Panc1 (cell line): Measurements from ENCODE around the gene PADI3. TPM values are rescaled to one million over a fixed set of nuclear protein-coding genes. Genes with fewer than 3 reads are reported as not detected.

ENCODE experiments used
- ATAC-seq: fragments of 200-7000 bp; cut with Tn5 transposase; 2 replicates; pipeline ENCODE4 v1.9.1; 2020; ENCODE audit warnings: mild to moderate bottlenecking, moderate library complexity
- BruUV-seq: library from RNA; stranded (reverse); fragments of 400-500 nt; replicated peaks from 2 replicates; lab custom pipeline; 2021; lab: Mats Ljungman, UMichigan
- CTCF ChIA-PET: fragments of 300-600 bp; sonication (Branson Sonifier 250); formaldehyde crosslinking; loops from one replicate; lab custom pipeline; 2022; ENCODE audit warnings: antibody characterized with exemption; lab: Charles Lee
- POLR2A ChIA-PET: fragments of 300-600 bp; sonication (Branson Sonifier 250); formaldehyde crosslinking; loops from one replicate; lab custom pipeline; 2022; ENCODE audit warnings: antibody characterized with exemption; lab: Charles Lee
- DNase-seq: peaks from one replicate; pipeline ENCODE4 v3.0.0-alpha.2; 2010; ENCODE audit warnings: low read depth, low spot score
- H3K27ac ChIP-seq: 2 replicates; pipeline ENCODE4 v1.5.1; 2011; ENCODE audit warnings: mild to moderate bottlenecking, low read length, inconsistent platforms
- H3K27me3 ChIP-seq: fragments of 200-500 bp; sonication (Bioruptor generic); 2 replicates; pipeline ENCODE4 v1.6.0; 2014; ENCODE audit warnings: low read length, inconsistent platforms; ENCODE audit not compliant: control insufficient read depth, insufficient read depth
- H3K36me3 ChIP-seq: fragments of 200-500 bp; sonication (Bioruptor generic); 2 replicates; pipeline ENCODE4 v1.5.1; 2014; ENCODE audit warnings: inconsistent platforms, mild to moderate bottlenecking, low read length, moderate library complexity; ENCODE audit not compliant: control insufficient read depth, insufficient read depth
- H3K4me1 ChIP-seq: 2 replicates; pipeline ENCODE4 v1.5.1; 2011; ENCODE audit warnings: inconsistent platforms, mild to moderate bottlenecking, low read length, moderate library complexity; ENCODE audit not compliant: control insufficient read depth, insufficient read depth
- H3K4me3 ChIP-seq, 2 experiments: 2 replicates each; pipeline ENCODE4 v1.5.1; 2011 to 2012; ENCODE audit warnings: low read depth in 2 of 2, low read length in 2 of 2, mild to moderate bottlenecking in 2 of 2, inconsistent platforms in 1 of 2, moderate library complexity in 1 of 2
- H3K9me3 ChIP-seq: fragments of 200-500 bp; sonication (Bioruptor generic); 2 replicates; pipeline ENCODE4 v1.5.1; 2014; ENCODE audit warnings: low read depth, mild to moderate bottlenecking, inconsistent platforms, low read length, moderate library complexity; ENCODE audit not compliant: control insufficient read depth, insufficient read depth
- POLR2AphosphoS5 ChIP-seq: IDR thresholded peaks from 2 replicates; pipeline ENCODE4 v1.6.1; 2012; ENCODE audit warnings: mild to moderate bottlenecking, low read depth, low read length, moderate library complexity
- SIN3A ChIP-seq: IDR thresholded peaks from 2 replicates; pipeline ENCODE4 v1.6.1; 2012; ENCODE audit warnings: low read depth, mild to moderate bottlenecking, low read length, moderate library complexity, borderline replicate concordance; ENCODE audit not compliant: insufficient read depth
- TCF7L2 ChIP-seq: IDR thresholded peaks from 2 replicates; pipeline ENCODE4 v1.6.1; 2011; ENCODE audit warnings: mild to moderate bottlenecking, low read depth, low read length, inconsistent platforms
- in situ Hi-C: cut with HindIII; loops from 2 replicates; pipeline ENCODE4 v1.10.0; 2016; ENCODE audit warnings: low sequenced_read_pairs, low pct_unique_long_range_greater_than_20kb
- intact Hi-C: fragments of 100-400 bp; cut with micrococcal nuclease; formaldehyde crosslinking; loops from one replicate; pipeline ENCODE4 v1.10.0; 2022; ENCODE audit not compliant: unreplicated experiment
- total RNA-seq: library from RNA; stranded (reverse); gene quantifications from one replicate; pipeline ENCODE4 v1.2.1, GENCODE V29; 2021; ENCODE audit not compliant: unreplicated experiment
- TF ChIP-seq, protein P1 (sequence below): fragments of 450-650 bp; IDR thresholded peaks from 2 replicates; pipeline ENCODE4 v1.5.1; 2017; ENCODE audit warnings: mild to moderate bottlenecking
- TF ChIP-seq, protein P2 (sequence below), 2 experiments: IDR thresholded peaks; 2 replicates each; pipeline ENCODE4 v1.6.1; 2011 to 2012; ENCODE audit warnings: low read depth in 2 of 2, control low read depth in 1 of 2, low read length in 1 of 2, mild to moderate bottlenecking in 1 of 2, moderate library complexity in 1 of 2; ENCODE audit not compliant: insufficient read depth in 1 of 2

The PADI3 gene
- total RNA-seq, 1 experiment from 2014 or later: 3.4 TPM

DNA sequence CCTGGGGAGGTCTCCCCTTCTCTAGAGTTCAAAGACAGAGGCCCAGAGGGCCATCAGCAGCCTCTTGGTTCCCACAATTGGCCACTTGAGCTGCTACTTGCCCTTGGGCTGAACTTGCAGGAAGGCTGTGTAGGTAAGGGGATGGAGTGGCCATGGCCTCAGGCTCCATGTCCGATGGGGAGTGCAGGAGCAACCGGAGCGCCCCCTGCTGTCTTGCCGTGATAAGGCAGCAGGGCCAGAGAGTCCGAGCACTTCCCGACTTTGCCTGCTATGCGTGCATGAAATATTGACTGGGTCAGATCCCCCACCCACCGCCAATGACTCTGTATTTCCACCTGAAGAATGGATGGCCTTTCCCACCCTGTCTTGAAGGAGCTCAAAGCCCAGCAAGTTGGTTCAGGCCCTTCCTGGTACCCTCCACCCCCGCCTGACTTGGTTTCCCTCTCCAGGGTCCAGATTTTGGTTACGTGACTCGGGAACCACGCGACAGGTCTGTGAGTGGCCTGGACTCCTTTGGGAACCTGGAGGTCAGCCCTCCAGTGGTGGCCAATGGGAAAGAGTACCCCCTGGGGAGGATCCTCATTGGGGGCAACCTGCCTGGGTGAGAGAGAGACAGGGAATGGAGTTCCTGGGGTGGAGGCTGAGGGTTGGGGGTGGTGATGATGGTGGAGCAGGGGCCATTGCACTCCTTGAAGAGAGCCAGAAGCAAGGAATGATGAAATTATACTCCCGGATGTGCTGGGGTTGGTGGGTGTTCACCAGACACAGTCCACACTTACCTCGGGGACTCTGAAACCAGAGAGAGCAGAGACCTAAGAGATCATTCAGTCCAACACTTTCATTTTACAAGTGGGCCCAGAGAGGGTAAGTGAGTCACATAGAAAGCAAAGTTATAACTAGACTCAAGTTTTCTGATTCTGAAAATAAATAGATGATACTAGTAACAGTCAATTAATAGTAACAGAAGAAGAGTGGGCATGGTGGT lies 25.6 kb downstream of the PADI3 start:
- intact Hi-C loops: no loop called here
- Histone ChIP-seq H3K4me3 (no peak overlapping the region), H3K4me1 (no peaks in the 10 kb centered on the region), H3K27me3 (no peaks in the 10 kb centered on the region), H3K36me3 (no peaks in the 10 kb centered on the region), H3K9me3 (no peaks in the 10 kb centered on the region), H3K27ac (peak overlapping the region; percentile 59; the same call in 1 of the 2 replicates)
- no peak for TF ChIP-seq TCF7L2
- TF ChIP-seq, protein P1, sequence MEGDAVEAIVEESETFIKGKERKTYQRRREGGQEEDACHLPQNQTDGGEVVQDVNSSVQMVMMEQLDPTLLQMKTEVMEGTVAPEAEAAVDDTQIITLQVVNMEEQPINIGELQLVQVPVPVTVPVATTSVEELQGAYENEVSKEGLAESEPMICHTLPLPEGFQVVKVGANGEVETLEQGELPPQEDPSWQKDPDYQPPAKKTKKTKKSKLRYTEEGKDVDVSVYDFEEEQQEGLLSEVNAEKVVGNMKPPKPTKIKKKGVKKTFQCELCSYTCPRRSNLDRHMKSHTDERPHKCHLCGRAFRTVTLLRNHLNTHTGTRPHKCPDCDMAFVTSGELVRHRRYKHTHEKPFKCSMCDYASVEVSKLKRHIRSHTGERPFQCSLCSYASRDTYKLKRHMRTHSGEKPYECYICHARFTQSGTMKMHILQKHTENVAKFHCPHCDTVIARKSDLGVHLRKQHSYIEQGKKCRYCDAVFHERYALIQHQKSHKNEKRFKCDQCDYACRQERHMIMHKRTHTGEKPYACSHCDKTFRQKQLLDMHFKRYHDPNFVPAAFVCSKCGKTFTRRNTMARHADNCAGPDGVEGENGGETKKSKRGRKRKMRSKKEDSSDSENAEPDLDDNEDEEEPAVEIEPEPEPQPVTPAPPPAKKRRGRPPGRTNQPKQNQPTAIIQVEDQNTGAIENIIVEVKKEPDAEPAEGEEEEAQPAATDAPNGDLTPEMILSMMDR: peak; percentile 94
- POLR2A ChIA-PET: interaction anchor here (0.7 kb wide), 1 partner anchor 35 kb away, joined by 4 read pairs; no protein-coding TSS in a partner anchor
- DNase-seq (no peak), ATAC-seq (peak; percentile 79)
- in situ Hi-C loops: no loop called here
- CTCF ChIA-PET: interaction anchor here (0.7 kb wide), 1 partner anchor 37 kb away, joined by 3 read pairs; no protein-coding TSS in a partner anchor
- BruUV-seq: no TSS peak

DNA sequence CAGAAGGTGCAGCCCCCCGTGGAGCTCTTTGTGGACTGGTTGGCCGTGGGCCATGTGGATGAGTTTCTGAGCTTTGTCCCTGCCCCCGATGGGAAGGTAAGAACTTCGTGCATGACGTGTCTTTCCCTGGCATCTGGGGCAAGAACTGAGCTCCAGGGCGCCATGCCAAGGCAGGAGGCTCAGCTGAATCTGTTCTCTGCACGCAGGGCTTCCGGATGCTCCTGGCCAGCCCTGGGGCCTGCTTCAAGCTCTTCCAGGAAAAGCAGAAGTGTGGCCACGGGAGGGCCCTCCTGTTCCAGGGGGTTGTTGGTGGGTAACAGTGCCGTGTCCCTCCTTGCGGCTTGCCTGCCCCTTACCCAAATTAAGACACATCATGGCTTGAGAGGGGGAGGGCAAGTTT lies 27.7 kb downstream of the PADI3 start:
- TF ChIP-seq TCF7L2 (no peak), SIN3A (no peak), POLR2AphosphoS5 (no peak)
- TF ChIP-seq, protein P1: no peak
- TF ChIP-seq, protein P2, sequence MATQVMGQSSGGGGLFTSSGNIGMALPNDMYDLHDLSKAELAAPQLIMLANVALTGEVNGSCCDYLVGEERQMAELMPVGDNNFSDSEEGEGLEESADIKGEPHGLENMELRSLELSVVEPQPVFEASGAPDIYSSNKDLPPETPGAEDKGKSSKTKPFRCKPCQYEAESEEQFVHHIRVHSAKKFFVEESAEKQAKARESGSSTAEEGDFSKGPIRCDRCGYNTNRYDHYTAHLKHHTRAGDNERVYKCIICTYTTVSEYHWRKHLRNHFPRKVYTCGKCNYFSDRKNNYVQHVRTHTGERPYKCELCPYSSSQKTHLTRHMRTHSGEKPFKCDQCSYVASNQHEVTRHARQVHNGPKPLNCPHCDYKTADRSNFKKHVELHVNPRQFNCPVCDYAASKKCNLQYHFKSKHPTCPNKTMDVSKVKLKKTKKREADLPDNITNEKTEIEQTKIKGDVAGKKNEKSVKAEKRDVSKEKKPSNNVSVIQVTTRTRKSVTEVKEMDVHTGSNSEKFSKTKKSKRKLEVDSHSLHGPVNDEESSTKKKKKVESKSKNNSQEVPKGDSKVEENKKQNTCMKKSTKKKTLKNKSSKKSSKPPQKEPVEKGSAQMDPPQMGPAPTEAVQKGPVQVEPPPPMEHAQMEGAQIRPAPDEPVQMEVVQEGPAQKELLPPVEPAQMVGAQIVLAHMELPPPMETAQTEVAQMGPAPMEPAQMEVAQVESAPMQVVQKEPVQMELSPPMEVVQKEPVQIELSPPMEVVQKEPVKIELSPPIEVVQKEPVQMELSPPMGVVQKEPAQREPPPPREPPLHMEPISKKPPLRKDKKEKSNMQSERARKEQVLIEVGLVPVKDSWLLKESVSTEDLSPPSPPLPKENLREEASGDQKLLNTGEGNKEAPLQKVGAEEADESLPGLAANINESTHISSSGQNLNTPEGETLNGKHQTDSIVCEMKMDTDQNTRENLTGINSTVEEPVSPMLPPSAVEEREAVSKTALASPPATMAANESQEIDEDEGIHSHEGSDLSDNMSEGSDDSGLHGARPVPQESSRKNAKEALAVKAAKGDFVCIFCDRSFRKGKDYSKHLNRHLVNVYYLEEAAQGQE (IDR thresholded peaks at IDR 0.05; ENCODE audit: insufficient read depth in 1 of 2, low read depth in 2 of 2, low read length in 1 of 2): no peak
- CTCF ChIA-PET: no interaction called here
- H3K27me3 ChIP-seq: no peaks in the 10 kb centered on the region
- no peaks in the 10 kb centered on the region for H3K9me3 ChIP-seq
- DNase-seq (no peak), ATAC-seq (peak; percentile 45; the same call in 1 of the 2 replicates)
- no TSS peak for BruUV-seq
- in situ Hi-C loops: no loop called here
- no peak overlapping the region for H3K27ac ChIP-seq
- POLR2A ChIA-PET: no interaction called here
- H3K4me1 ChIP-seq: no peaks in the 10 kb centered on the region
- intact Hi-C loops: no loop called here
- no peak overlapping the region for H3K4me3 ChIP-seq
- H3K36me3 ChIP-seq: no peaks in the 10 kb centered on the region
